Activated T-cell treated with anti-CD3 and anti-CD28 coated beads, Interleukin-2, amount 50 U/mL, for 4 hours (primary cell): Measurements from ENCODE around the gene ULK4. TPM values are rescaled to one million over a fixed set of nuclear protein-coding genes. Genes with fewer than 3 reads are reported as not detected.
"Not testable (repeated sequence)": the region's sequence is repeated elsewhere in the genome, so short reads cannot be mapped to it uniquely, and the experiment has no call there.

Source experiments
- ATAC-seq, 2 donors: fragments of 200-7000 bp; cut with Tn5 transposase; one replicate each; pipeline ENCODE4 v1.10.0; 2021
- DNase-seq: peaks from one replicate; pipeline ENCODE4 v3.0.0-alpha.2; 2020
- H3K27me3 Mint-ChIP-seq: one replicate; pipeline ENCODE4 v1.8.0; 2021; ENCODE audit warnings: low read depth, mixed read lengths
- H3K36me3 Mint-ChIP-seq: one replicate; pipeline ENCODE4 v1.8.0; 2022; ENCODE audit warnings: mixed read lengths; ENCODE audit not compliant: insufficient read depth
- H3K4me1 Mint-ChIP-seq: one replicate; pipeline ENCODE4 v1.8.0; 2021; ENCODE audit warnings: low read depth, mixed read lengths
- H3K4me3 Mint-ChIP-seq: one replicate; pipeline ENCODE4 v1.8.0; 2021; ENCODE audit warnings: mild to moderate bottlenecking, moderate library complexity, mixed read lengths
- H3K9me3 Mint-ChIP-seq: one replicate; pipeline ENCODE4 v1.8.0; 2021; ENCODE audit warnings: mixed read lengths
- total RNA-seq, 3 donors: library from RNA; stranded (reverse); gene quantifications; one replicate each; pipeline ENCODE4 v1.2.1, GENCODE V29; 2021

Gene ULK4
- total RNA-seq, 3 donors from 2014 or later: 7.3 to 8.8 (median 8.2) TPM

DNA sequence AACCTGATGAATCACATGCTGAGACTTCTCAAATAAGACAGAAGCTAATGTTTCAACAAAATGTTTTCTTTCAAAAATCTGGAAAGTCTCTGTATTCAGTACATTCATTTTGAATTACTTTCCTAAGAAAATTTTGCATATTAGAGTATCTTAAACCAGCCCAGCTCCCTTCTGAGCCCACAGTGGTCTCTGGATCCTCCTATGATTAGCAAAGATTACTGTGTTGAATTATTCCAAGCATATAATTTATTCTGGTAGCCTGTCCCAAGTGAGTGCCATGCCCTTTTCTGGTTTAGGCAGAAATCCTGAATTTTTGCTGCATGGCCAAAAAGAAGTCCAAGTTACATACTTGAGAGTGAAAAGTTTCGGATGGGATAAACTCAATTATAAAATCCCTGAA lies 483.6 kb downstream of the ULK4 start:
- H3K36me3 Mint-ChIP-seq: peaks cover 2% of the 10 kb centered on the region
- peaks cover 16% of the 10 kb centered on the region for H3K9me3 Mint-ChIP-seq
- no peak for ATAC-seq
- no peaks in the 10 kb centered on the region for H3K4me1 Mint-ChIP-seq
- no peak overlapping the region for H3K4me3 Mint-ChIP-seq
- DNase-seq: no peak
- H3K27me3 Mint-ChIP-seq: no peaks in the 10 kb centered on the region

DNA sequence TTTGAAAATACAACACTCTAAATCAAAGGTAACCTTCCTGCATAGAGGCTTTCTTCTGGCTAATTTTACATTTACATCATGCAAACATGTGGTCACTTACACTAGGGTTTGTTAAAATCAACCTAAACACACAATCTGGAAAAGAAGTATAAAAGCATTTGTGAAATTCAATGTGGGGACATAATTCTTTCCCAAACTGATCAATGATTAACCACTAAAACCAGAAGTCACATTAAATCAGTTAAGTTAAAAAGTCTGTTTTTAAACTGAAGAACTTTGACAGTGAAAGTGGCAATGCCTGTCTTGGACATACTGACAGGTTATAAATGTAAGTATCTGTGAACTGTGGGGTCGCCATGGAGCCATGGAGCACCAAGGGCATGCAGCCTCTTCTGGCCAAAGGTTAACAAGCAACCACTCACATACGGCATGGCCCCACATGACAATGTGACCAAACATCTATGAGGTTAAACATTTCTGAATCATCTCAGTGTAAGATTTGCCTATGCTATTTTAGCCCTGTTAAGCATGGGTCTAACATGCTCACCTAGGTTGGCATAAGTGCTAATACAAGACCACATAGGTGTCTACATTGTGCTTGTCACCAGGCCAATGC lies 484.4 kb downstream of the ULK4 start:
- no peak for ATAC-seq
- no peaks in the 10 kb centered on the region for H3K4me1 Mint-ChIP-seq
- H3K4me3 Mint-ChIP-seq: no peak overlapping the region
- H3K36me3 Mint-ChIP-seq: peaks cover 5% of the 10 kb centered on the region
- peaks cover 21% of the 10 kb centered on the region for H3K9me3 Mint-ChIP-seq
- no peak for DNase-seq
- no peaks in the 10 kb centered on the region for H3K27me3 Mint-ChIP-seq

DNA sequence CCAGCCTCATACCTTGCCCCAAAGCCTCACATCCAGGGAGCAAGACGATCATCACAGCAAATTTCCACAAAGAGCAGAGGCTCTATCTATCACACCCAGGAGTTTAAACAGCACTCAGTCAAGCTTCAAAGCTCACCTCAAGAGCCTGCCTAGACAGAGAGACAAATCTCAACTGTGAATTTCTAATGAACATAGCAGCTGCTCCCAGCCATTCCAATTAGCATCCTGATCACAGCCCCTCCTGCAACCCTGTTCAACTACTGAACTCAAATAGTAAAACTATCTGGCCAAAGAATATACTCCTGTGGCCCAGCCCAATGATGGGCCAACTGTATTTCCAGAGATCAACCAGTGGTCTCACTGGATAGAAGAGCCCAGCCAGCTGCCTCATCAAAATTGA lies 492.8 kb downstream of the ULK4 start:
- H3K27me3 Mint-ChIP-seq: no peaks in the 10 kb centered on the region
- ATAC-seq: no peak
- H3K4me3 Mint-ChIP-seq: no peak overlapping the region
- DNase-seq: no peak
- peaks cover 15% of the 10 kb centered on the region for H3K36me3 Mint-ChIP-seq
- H3K4me1 Mint-ChIP-seq: no peaks in the 10 kb centered on the region
- H3K9me3 Mint-ChIP-seq: peaks cover 41% of the 10 kb centered on the region

DNA sequence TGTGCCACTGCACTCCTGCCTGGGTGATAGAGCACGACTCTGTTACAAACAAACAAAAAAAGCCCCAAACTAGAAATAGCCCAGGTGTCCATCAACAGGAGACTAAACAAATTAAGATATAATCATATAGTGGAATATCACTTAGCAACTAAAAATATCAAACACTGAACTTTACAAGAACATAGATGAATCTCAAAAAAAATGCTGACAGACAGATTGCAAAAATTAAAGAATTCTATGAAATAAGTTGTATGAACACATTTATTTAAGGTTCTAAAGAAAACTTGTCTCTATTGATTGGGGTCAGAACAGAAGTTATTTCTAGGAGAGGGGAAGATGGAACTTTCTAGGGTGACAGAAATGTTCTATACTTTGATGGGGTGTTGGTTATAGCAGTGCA lies 494.4 kb downstream of the ULK4 start:
- peaks cover 10% of the 10 kb centered on the region for H3K36me3 Mint-ChIP-seq
- H3K4me1 Mint-ChIP-seq: no peaks in the 10 kb centered on the region
- no peak overlapping the region for H3K4me3 Mint-ChIP-seq
- peaks cover 32% of the 10 kb centered on the region for H3K9me3 Mint-ChIP-seq
- no peaks in the 10 kb centered on the region for H3K27me3 Mint-ChIP-seq
- DNase-seq: no peak
- no peak for ATAC-seq

DNA sequence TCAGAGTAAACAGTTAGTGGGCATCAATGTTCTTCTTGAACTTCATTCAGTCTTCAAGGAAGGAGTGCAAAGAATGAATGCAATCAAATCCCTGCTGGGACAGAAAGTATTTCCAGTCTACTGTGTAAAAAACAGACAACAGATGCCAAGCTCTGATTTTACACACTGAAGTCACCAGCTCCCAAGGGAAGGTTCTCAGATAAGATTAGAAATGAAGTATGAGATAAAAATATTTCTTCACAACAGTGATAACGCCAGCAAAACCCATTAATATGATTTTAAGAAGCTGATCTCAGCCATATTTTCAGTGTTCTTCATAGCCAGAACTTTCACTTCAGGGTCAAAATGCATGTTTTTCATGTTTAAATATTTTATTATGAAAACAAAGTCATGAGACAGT lies 497.0 kb downstream of the ULK4 start:
- ATAC-seq (no peak), DNase-seq (no peak)
- Mint-ChIP-seq H3K4me1 (no peaks in the 10 kb centered on the region), H3K9me3 (peaks cover 10% of the 10 kb centered on the region), H3K36me3 (peaks cover 4% of the 10 kb centered on the region), H3K4me3 (no peak overlapping the region), H3K27me3 (no peaks in the 10 kb centered on the region)

DNA sequence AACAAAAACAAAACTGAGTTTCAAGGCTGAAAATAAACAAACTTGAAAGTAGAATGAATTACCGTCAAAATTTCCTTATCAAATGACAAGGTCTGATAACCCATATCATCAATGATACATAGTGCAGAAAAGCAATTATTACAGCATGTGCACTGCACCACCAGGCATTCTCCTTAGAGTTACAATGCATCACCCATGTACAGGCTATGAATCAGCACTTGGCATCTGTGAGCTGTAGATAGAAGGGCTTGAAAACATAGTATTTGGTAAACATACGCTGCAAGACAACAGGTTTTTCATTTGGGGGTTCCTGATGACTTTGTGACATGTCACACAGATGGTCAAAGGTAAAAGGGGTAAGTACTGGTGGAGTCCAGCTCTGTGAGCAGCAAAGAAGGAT lies 497.5 kb downstream of the ULK4 start:
- DNase-seq (no peak), ATAC-seq (no peak)
- no peak overlapping the region for H3K4me3 Mint-ChIP-seq
- peaks cover 3% of the 10 kb centered on the region for H3K36me3 Mint-ChIP-seq
- peaks cover 6% of the 10 kb centered on the region for H3K9me3 Mint-ChIP-seq
- H3K27me3 Mint-ChIP-seq: no peaks in the 10 kb centered on the region
- H3K4me1 Mint-ChIP-seq: no peaks in the 10 kb centered on the region

DNA sequence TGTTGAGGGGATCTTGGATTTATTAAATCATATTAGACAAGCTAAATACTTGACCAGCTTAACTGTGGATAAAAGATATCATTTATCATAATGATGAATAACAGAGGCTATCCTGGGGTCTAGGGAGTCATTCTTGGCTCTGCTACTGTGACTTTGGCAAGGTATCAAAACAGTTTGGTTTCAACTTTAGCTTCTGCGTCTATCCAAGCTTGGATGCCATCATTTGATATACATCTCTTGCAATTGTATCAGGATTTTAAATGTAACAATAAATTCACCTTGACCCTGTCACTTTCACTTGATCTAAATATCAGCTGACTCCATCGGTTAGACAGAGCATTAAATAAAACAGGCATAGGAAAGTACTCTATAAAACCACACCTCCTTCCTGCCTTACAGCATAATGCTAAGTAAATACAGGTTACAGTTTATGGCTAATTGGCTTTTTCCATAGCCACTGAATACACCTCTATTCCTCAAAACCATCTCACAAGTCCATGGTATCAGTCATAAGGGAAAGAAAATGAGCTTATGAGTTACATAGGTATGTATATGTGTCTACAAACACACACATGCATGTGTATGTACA lies 499.7 kb downstream of the ULK4 start:
- DNase-seq (no peak), ATAC-seq (no peak)
- H3K36me3 Mint-ChIP-seq: peaks cover 10% of the 10 kb centered on the region
- H3K27me3 Mint-ChIP-seq: no peaks in the 10 kb centered on the region
- no peaks in the 10 kb centered on the region for H3K9me3 Mint-ChIP-seq
- no peaks in the 10 kb centered on the region for H3K4me1 Mint-ChIP-seq
- H3K4me3 Mint-ChIP-seq: no peak overlapping the region

DNA sequence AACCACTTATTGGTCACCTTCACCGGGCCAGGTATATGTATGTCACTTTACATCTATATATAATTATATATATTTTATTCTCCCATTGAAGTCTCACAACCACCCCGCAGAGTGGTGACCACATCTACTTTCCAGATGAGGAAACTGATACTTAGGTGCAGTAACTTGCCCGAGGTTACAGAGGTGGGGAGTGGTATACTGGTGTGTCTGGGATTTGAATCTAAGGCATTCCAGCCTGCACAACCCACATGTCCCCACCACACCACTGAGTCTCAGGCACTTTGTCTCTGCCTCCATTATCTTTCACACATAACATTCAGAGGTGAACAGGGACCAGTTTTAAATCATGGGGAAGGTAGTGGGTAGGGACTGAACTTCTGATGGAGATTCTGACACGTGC lies 501.2 kb downstream of the ULK4 start:
- Mint-ChIP-seq H3K36me3 (peaks cover 10% of the 10 kb centered on the region), H3K27me3 (no peaks in the 10 kb centered on the region), H3K9me3 (no peaks in the 10 kb centered on the region), H3K4me1 (no peaks in the 10 kb centered on the region), H3K4me3 (no peak overlapping the region)
- DNase-seq (no peak), ATAC-seq (no peak)

DNA sequence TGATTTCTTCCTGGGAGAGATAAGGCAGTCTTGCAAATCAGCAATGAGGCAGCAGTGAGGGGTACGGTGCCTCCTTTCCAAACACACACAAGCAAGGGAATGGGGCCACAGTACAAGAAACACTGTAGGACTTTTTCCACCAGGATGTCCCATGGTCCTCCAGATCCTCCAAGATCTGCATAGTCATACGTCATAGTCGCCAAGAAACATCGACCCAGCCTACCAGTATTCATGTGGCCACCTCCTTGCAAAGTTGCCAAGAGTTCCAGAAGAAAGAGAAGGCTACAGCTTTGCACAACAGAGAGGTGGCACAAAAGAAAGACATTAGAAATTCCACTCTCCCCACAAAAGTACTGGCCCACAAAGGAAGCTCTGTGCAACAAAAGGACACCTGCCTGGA lies 504.7 kb downstream of the ULK4 start:
- DNase-seq (no peak), ATAC-seq (no peak)
- H3K4me3 Mint-ChIP-seq: no peak overlapping the region
- H3K27me3 Mint-ChIP-seq: no peaks in the 10 kb centered on the region
- H3K4me1 Mint-ChIP-seq: no peaks in the 10 kb centered on the region
- H3K9me3 Mint-ChIP-seq: no peaks in the 10 kb centered on the region
- H3K36me3 Mint-ChIP-seq: peaks cover 31% of the 10 kb centered on the region

DNA sequence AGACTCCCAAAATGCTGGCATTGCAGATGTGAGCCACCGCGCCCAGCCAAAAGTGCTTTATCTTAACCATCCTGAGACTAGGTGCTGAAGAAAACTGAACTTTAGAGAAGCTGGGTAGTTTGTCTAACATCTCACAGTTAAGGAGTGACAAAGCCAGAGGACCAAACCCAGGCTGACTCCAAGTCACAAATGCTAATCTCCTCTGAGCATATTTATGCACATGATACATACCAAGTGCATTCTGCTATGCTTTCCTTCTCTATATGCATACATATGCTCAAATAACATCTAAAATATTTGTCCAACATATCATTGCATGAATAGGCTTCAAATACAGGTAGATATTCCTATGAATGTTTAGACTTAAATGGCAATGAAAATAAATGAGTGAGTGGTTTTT lies 505.7 kb downstream of the ULK4 start:
- ATAC-seq (no peak), DNase-seq (no peak)
- no peaks in the 10 kb centered on the region for H3K4me1 Mint-ChIP-seq
- peaks cover 33% of the 10 kb centered on the region for H3K36me3 Mint-ChIP-seq
- H3K4me3 Mint-ChIP-seq: no peak overlapping the region
- H3K27me3 Mint-ChIP-seq: no peaks in the 10 kb centered on the region
- H3K9me3 Mint-ChIP-seq: no peaks in the 10 kb centered on the region

DNA sequence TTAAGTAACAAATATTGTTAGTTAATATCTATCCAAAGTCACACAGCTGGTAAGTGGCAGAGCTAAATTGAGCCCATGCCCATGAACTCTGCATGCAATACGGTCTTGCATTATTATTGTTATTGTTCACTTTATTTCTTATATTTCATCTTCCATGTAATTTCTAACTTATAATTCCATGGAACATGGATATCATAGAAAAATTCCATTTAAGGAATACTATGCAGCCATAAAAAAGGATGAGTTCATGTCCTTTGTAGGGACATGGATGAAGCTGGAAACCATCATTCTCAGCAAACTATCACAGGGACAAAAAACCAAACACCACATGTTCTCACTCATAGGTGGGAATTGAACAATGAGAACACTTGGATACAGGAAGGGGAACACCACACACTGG lies 508.3 kb downstream of the ULK4 start:
- DNase-seq, H3K4me1 Mint-ChIP-seq, H3K4me3 Mint-ChIP-seq, H3K27me3 Mint-ChIP-seq, H3K9me3 Mint-ChIP-seq, ATAC-seq: not testable (repeated sequence)
- H3K36me3 Mint-ChIP-seq: peaks cover 32% of the 10 kb centered on the region

DNA sequence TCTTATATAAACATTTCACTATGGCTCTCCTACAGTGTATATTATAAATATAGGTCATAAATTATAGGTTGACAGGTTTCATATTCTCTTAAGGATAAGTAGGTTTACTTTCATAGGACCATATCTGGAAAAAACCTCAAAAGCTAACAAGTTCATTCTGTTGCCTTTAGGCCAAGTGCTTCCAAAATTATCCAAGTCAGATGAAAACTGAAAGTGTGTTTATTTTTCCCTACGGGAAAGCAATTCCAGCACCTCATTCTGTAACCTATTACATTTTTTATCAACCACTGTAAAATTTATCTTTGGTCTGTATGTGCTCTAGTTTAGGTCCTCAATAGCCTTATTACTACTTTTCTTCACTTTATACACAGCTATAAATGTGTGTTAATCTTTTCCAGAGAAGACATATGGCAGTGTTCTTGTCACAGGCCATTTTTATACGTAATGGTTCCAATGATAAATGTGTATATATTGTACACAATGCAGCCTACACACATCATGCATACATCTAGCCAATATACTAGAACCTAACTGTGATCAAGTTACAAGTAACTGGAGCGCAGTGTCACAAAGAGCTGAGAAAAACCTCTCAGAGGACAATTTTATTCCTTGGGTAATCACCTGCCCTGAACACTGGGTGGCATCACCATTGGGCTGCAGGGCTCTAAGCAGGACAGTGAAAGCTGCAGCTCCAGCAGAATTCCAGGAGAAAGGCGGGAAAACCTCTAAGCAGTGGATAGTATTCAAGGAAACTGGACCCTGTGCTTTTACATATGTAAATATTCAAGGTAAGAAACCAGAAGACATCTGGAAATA lies 511.3 kb downstream of the ULK4 start:
- ATAC-seq (no peak), DNase-seq (no peak)
- Mint-ChIP-seq H3K9me3 (peaks cover 4% of the 10 kb centered on the region), H3K27me3 (no peaks in the 10 kb centered on the region), H3K4me1 (no peaks in the 10 kb centered on the region), H3K36me3 (peaks cover 36% of the 10 kb centered on the region), H3K4me3 (no peak overlapping the region)

DNA sequence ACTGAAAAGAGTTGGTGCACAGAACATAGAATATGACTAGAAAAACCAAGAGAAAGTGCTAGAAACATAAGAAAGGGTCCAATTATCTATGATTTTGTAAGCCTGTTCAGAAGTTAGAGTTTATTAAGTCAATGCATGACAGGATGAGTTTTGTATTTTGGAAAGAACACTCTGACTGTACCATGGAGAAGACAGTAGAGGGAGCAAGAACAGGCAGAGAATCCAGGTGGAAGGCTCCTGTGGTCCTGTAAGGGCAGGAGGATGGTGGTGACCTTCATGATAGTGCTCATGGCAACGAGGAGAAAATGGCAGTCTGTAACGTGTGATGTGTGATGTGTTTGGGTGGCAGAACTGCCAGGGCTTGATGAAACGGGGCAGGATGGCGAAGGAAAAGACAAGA lies 513.5 kb downstream of the ULK4 start:
- ATAC-seq (no peak), DNase-seq (no peak)
- Mint-ChIP-seq H3K36me3 (peaks cover 23% of the 10 kb centered on the region), H3K9me3 (peaks cover 4% of the 10 kb centered on the region), H3K4me3 (no peak overlapping the region), H3K4me1 (no peaks in the 10 kb centered on the region), H3K27me3 (no peaks in the 10 kb centered on the region)

DNA sequence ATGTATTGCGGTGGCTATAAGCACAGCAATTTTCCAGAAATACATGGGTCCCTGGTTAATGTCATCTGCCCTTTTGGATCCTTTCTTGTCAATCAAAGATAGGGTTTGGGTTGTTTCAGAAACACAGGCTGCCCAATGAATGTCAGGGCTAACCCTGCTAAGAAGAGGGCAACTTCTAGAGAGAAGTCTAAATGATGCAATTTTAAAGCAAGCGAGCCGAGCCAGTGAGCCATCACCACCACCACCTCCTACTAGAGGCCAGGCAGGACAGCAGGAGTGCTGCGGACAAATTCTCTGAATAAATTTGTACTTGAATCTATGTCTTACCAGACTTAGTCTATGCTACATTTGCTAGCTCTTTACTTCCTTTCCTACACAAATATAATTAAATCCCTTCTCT lies 514.2 kb downstream of the ULK4 start:
- ATAC-seq (no peak), DNase-seq (no peak)
- Mint-ChIP-seq H3K4me1 (no peaks in the 10 kb centered on the region), H3K27me3 (no peaks in the 10 kb centered on the region), H3K9me3 (peaks cover 4% of the 10 kb centered on the region), H3K36me3 (peaks cover 21% of the 10 kb centered on the region), H3K4me3 (no peak overlapping the region)

DNA sequence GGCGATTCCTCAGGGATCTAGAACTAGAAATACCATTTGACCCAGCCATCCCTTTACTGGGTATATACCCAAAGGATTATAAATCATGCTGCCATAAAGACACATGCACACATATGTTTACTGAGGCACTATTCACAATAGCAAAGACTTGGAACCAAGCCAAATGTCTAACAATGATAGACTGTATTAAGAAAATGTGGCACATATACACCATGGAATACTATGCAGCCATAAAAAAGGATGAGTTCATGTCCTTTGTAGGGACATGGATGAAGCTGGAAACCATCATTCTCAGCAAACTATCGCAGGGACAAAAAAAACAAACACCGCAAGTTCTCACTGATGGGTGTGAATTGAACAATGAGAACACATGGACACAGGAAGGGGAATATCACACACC lies 515.6 kb downstream of the ULK4 start:
- not testable (repeated sequence) for H3K27me3 Mint-ChIP-seq, DNase-seq

More for the DNA sequence above, 515.6 kb downstream of the ULK4 start:
- H3K4me3 Mint-ChIP-seq, ATAC-seq, H3K4me1 Mint-ChIP-seq: not testable (repeated sequence)
- peaks cover 11% of the 10 kb centered on the region for H3K9me3 Mint-ChIP-seq
- peaks cover 20% of the 10 kb centered on the region for H3K36me3 Mint-ChIP-seq
